ENCODE results near the gene HACD2. TPM values are rescaled to one million over a fixed set of nuclear protein-coding genes. Genes with fewer than 3 reads are reported as not detected.

HACD2 gene
- polyA plus RNA-seq, 1 of the 3 experiments (the other 2 are of a cell fraction): 13.8 TPM

DNA sequence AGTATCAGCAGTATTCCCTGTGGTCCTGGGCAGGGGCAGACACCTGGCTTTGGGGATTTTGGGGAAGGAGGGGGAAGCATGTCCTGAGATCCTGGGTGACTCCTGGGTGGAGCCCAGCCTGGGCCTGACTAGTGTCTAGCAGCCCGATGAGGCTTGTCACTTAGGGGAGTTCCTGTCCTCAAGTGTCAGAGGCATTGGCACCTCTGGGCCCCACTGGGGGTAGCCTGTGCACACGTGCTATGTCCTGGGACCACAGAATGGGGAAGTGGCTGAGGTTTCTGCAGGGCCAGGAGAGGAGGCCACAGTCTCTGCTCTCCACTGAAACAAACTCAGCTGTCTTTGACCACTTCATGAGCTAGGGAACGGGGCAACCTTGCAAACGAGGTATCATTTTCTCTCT lies 104.4 kb downstream of the HACD2 start:
- POLR2A ChIA-PET: no interaction called here
- TF ChIP-seq ELF1 (IDR thresholded peaks at IDR 0.05) (no peak), EP300 (IDR thresholded peaks at IDR 0.05; ENCODE audit: borderline replicate concordance in 1 of 2, low read depth in 1 of 2, low read length in 1 of 2) (no peak), RCOR1 (IDR thresholded peaks at IDR 0.05; ENCODE audit: low read length) (no peak), YY1 (IDR thresholded peaks at IDR 0.05; ENCODE audit: low read depth) (no peak), FOXM1 (IDR thresholded peaks at IDR 0.05; ENCODE audit: low read depth) (no peak), TEAD4 (IDR thresholded peaks at IDR 0.05; ENCODE audit: borderline replicate concordance, insufficient read depth) (no peak), USF2 (IDR thresholded peaks at IDR 0.05; ENCODE audit: borderline replicate concordance, low read depth, low read length) (no peak), POLR2AphosphoS5 (IDR thresholded peaks at IDR 0.05; ENCODE audit: low read depth, low read length) (no peak), JUND (IDR thresholded peaks at IDR 0.05) (no peak), GABPA (IDR thresholded peaks at IDR 0.05; ENCODE audit: low read depth) (no peak), RXRA (IDR thresholded peaks at IDR 0.05; ENCODE audit: borderline replicate concordance, low read depth) (no peak), GATA2 (CRISPR knock-in tag; IDR thresholded peaks at IDR 0.05) (no peak), TCF12 (IDR thresholded peaks at IDR 0.05) (no peak), ZBTB33 (IDR thresholded peaks at IDR 0.05; ENCODE audit: borderline replicate concordance, low read depth) (no peak)
- TF ChIP-seq, protein P1, sequence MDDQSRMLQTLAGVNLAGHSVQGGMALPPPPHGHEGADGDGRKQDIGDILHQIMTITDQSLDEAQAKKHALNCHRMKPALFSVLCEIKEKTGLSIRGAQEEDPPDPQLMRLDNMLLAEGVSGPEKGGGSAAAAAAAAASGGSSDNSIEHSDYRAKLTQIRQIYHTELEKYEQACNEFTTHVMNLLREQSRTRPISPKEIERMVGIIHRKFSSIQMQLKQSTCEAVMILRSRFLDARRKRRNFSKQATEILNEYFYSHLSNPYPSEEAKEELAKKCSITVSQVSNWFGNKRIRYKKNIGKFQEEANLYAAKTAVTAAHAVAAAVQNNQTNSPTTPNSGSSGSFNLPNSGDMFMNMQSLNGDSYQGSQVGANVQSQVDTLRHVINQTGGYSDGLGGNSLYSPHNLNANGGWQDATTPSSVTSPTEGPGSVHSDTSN (IDR thresholded peaks at IDR 0.05): no peak
- Histone ChIP-seq H3K9ac (no peak overlapping the region), H4K20me1 (ENCODE audit: insufficient read depth) (no peaks in the 10 kb centered on the region), H3K9me3 (no peaks in the 10 kb centered on the region), H3F3A (replicated peaks; ENCODE audit: insufficient read depth) (no peaks in the 10 kb centered on the region), H3K79me2 (ENCODE audit: insufficient read depth) (no peaks in the 10 kb centered on the region), H3K4me3 (ENCODE audit: low read depth in 2 of 2, low read length in 1 of 2) (no peak overlapping the region), H2AFZ (ENCODE audit: low read depth) (no peak overlapping the region), H3K9me2 (no peaks in the 10 kb centered on the region), H3K27me3 (ENCODE audit: insufficient read depth) (peaks cover 23% of the 10 kb centered on the region), H3K27ac (ENCODE audit: low read depth in 2 of 2, low read length in 1 of 2) (no peak overlapping the region), H3K4me2 (no peak overlapping the region), H3K4me1 (ENCODE audit: control insufficient read depth in 1 of 2, insufficient read depth in 2 of 2, low read depth in 1 of 2, low read length in 1 of 2) (no peaks in the 10 kb centered on the region), H3K36me3 (replicated peaks in 1 of 2; ENCODE audit: control insufficient read depth in 1 of 2, insufficient read depth in 2 of 2, low read length in 1 of 2) (no peaks in the 10 kb centered on the region)
- CTCF ChIA-PET: interaction anchor here (1.8 to 1.9 kb wide), 2 partner anchors 9 to 151 kb away, joined by 4 to 7 read pairs; no protein-coding TSS in a partner anchor
- no peak for DNase-seq
- WGBS (ENCODE audit: low lambda C conversion rate): 34% methylated on average over 2 of the region's 4 CpGs

DNA sequence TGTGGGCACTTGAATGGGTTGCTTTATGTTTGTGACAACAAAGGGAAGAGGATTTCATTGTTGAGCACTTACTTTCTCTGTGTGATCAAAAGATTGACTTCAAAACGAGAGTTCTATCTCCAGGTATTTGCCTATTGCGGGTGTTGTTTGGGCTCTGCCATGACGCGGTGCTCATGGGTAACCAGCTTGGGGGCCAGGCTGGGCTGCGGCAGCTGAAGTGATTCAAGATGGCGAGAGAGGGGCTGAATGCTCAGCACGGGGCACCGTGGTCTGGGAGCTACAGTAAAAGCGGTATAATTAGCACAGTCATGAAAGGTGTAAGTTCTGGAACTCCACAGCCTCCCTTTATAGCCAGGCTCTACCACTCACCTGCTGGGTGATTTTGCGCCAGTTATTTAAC lies 105.0 kb downstream of the HACD2 start:
- no peaks in the 10 kb centered on the region for H3K36me3 ChIP-seq (replicated peaks in 1 of 2; ENCODE audit: control insufficient read depth in 1 of 2, insufficient read depth in 2 of 2, low read length in 1 of 2)
- POLR2A ChIA-PET: no interaction called here
- CTCF ChIA-PET: interaction anchor here (0.6 to 1.9 kb wide), 3 partner anchors 10 to 151 kb away, joined by 3 to 7 read pairs (median 4); no protein-coding TSS in a partner anchor
- 79% methylated on average over 10 of the region's 10 CpGs for WGBS (ENCODE audit: low lambda C conversion rate)
- no peaks in the 10 kb centered on the region for H3K9me3 ChIP-seq
- H2AFZ ChIP-seq (ENCODE audit: low read depth): no peak overlapping the region
- H3K9me2 ChIP-seq: no peaks in the 10 kb centered on the region
- peaks cover 28% of the 10 kb centered on the region for H3K27me3 ChIP-seq (ENCODE audit: insufficient read depth)
- H3K79me2 ChIP-seq (ENCODE audit: insufficient read depth): no peaks in the 10 kb centered on the region
- no peaks in the 10 kb centered on the region for H4K20me1 ChIP-seq (ENCODE audit: insufficient read depth)
- DNase-seq: no peak
- no peaks in the 10 kb centered on the region for H3F3A ChIP-seq (replicated peaks; ENCODE audit: insufficient read depth)
- H3K4me1 ChIP-seq (ENCODE audit: control insufficient read depth in 1 of 2, insufficient read depth in 2 of 2, low read depth in 1 of 2, low read length in 1 of 2): no peaks in the 10 kb centered on the region
- no peak overlapping the region for H3K9ac ChIP-seq
- H3K4me2 ChIP-seq: no peak overlapping the region
- H3K27ac ChIP-seq (ENCODE audit: low read depth in 2 of 2, low read length in 1 of 2): no peak overlapping the region
- no peak overlapping the region for H3K4me3 ChIP-seq (ENCODE audit: low read depth in 2 of 2, low read length in 1 of 2)
- TF ChIP-seq, protein P2, sequence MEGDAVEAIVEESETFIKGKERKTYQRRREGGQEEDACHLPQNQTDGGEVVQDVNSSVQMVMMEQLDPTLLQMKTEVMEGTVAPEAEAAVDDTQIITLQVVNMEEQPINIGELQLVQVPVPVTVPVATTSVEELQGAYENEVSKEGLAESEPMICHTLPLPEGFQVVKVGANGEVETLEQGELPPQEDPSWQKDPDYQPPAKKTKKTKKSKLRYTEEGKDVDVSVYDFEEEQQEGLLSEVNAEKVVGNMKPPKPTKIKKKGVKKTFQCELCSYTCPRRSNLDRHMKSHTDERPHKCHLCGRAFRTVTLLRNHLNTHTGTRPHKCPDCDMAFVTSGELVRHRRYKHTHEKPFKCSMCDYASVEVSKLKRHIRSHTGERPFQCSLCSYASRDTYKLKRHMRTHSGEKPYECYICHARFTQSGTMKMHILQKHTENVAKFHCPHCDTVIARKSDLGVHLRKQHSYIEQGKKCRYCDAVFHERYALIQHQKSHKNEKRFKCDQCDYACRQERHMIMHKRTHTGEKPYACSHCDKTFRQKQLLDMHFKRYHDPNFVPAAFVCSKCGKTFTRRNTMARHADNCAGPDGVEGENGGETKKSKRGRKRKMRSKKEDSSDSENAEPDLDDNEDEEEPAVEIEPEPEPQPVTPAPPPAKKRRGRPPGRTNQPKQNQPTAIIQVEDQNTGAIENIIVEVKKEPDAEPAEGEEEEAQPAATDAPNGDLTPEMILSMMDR (IDR thresholded peaks at IDR 0.05): no peak
- no peak for TF ChIP-seq MAX (IDR thresholded peaks at IDR 0.05; ENCODE audit: low read depth)
- TF ChIP-seq MXI1 (IDR thresholded peaks at IDR 0.05; ENCODE audit: low read depth, low read length): no peak
- TF ChIP-seq MEF2A (IDR thresholded peaks at IDR 0.05; ENCODE audit: borderline replicate concordance, low read depth): no peak
- no peak for TF ChIP-seq USF2 (IDR thresholded peaks at IDR 0.05; ENCODE audit: borderline replicate concordance, low read depth, low read length)
- TF ChIP-seq, protein P3, sequence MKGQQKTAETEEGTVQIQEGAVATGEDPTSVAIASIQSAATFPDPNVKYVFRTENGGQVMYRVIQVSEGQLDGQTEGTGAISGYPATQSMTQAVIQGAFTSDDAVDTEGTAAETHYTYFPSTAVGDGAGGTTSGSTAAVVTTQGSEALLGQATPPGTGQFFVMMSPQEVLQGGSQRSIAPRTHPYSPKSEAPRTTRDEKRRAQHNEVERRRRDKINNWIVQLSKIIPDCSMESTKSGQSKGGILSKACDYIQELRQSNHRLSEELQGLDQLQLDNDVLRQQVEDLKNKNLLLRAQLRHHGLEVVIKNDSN (IDR thresholded peaks at IDR 0.05; ENCODE audit: borderline replicate concordance, low read depth): no peak
- no peak for TF ChIP-seq JUND (IDR thresholded peaks at IDR 0.05)

All from SK-N-SH (cell line).